ENCODE results near the gene PLCH1.

DNA sequence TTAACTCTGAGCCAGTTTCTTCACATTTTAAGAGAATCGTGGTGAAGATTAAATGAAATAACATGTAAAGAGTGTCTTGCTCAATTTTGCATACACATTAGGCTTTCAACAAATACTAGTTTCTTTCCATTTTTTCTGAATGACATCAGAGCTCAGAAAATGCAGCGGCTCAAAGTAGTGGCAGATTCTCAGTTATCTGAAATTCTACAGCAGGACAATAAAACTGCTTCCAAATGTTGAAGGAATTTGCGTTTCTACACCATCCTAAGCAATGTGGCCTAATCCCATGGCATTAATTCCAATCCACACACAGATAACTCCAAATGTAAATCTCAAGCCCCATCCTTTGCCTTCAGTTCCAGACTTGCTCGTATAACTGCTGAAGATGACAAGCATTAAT lies 115.8 kb downstream of the PLCH1 start:
- TF ChIP-seq EZH2 (IDR thresholded peaks at IDR 0.05; ENCODE audit: borderline replicate concordance), result no peak
- TF ChIP-seq, protein P1, sequence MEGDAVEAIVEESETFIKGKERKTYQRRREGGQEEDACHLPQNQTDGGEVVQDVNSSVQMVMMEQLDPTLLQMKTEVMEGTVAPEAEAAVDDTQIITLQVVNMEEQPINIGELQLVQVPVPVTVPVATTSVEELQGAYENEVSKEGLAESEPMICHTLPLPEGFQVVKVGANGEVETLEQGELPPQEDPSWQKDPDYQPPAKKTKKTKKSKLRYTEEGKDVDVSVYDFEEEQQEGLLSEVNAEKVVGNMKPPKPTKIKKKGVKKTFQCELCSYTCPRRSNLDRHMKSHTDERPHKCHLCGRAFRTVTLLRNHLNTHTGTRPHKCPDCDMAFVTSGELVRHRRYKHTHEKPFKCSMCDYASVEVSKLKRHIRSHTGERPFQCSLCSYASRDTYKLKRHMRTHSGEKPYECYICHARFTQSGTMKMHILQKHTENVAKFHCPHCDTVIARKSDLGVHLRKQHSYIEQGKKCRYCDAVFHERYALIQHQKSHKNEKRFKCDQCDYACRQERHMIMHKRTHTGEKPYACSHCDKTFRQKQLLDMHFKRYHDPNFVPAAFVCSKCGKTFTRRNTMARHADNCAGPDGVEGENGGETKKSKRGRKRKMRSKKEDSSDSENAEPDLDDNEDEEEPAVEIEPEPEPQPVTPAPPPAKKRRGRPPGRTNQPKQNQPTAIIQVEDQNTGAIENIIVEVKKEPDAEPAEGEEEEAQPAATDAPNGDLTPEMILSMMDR (IDR thresholded peaks at IDR 0.05; ENCODE audit: poor library complexity), result no peak

Measured in hepatocyte (in vitro differentiated cells).